Stomach smooth muscle (tissue), 2 donors: ENCODE measurements around the gene CHN2.

Experiments
- H3K27ac ChIP-seq: one replicate; pipeline ENCODE4 v1.7.0; 2013; ENCODE audit warnings: mild to moderate bottlenecking, low read length, inconsistent platforms
- H3K27me3 ChIP-seq, 2 donors: one replicate each; pipeline ENCODE4 v1.7.0; 2013; ENCODE audit warnings: low read length in 2 of 2; ENCODE audit not compliant: insufficient read depth in 2 of 2, control insufficient read depth in 1 of 2
- H3K36me3 ChIP-seq, 2 donors: one replicate each; pipeline ENCODE4 v1.7.0; 2013; ENCODE audit warnings: low read length in 2 of 2; ENCODE audit not compliant: control insufficient read depth in 2 of 2, insufficient read depth in 2 of 2
- H3K4me1 ChIP-seq: one replicate; pipeline ENCODE4 v1.7.0; 2013; ENCODE audit warnings: low read length; ENCODE audit not compliant: control insufficient read depth, insufficient read depth
- H3K4me3 ChIP-seq, 2 donors: one replicate each; pipeline ENCODE4 v1.7.0; 2013; ENCODE audit warnings: low read length in 2 of 2
- H3K9ac ChIP-seq, 2 donors: one replicate each; pipeline ENCODE4 v1.7.0; 2013; ENCODE audit warnings: low read length in 2 of 2, mild to moderate bottlenecking in 1 of 2
- H3K9me3 ChIP-seq, 2 donors: one replicate each; pipeline ENCODE4 v1.7.0; 2013; ENCODE audit warnings: low read length in 2 of 2; ENCODE audit not compliant: control insufficient read depth in 2 of 2
- donor health status: healthy.
- donor health status: Pancreatic carcinoma.

Gene CHN2

DNA sequence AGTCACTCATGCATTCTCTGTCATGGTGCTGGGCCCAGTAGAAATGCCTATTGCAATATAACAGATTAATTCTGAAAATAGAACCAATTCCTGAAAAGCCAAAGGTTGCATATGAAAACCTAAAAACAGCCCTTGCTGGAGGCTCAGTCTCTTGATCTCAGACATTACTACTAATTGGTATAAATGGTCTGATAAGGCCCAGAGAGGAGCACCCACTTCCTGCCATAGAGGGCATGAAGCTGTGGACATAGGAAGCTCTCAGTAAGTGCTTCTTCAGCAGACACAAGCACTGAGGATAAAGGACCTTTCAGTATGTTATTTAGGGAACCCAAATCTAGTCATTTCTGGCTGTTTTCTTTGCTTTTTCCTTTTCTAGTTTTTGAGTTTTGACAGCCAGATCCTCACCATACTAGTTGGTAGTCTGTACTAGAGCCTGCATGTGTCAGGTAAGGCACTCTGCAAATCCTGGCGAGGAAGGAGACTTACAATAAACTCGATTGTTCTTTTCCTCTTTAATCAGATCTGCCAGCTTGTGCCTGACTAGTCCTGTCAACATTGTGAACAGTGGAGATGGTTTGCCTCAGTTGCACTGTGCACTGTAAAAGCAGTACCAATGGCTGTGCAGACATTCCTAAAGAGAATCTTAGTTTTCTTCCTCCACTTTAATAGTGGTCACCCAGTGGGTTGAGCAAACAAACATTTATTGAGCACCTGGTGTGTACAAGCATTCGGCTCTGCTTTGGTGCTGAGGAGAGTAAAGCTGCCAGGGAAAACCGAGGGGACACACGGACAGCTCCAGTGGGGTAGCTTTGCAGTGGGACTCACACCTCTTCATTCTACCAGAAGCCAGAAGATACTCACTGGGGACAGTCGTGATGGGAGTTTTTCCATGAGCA lies 140.9 kb downstream of the CHN2 start:
- no peaks in the 10 kb centered on the region for H3K36me3 ChIP-seq
- no peaks in the 10 kb centered on the region for H3K9me3 ChIP-seq
- no peaks in the 10 kb centered on the region for H3K27me3 ChIP-seq
- no peak overlapping the region for H3K27ac ChIP-seq
- no peaks in the 10 kb centered on the region for H3K4me1 ChIP-seq
- H3K4me3 ChIP-seq = no peak overlapping the region
- H3K9ac ChIP-seq = no peak overlapping the region

DNA sequence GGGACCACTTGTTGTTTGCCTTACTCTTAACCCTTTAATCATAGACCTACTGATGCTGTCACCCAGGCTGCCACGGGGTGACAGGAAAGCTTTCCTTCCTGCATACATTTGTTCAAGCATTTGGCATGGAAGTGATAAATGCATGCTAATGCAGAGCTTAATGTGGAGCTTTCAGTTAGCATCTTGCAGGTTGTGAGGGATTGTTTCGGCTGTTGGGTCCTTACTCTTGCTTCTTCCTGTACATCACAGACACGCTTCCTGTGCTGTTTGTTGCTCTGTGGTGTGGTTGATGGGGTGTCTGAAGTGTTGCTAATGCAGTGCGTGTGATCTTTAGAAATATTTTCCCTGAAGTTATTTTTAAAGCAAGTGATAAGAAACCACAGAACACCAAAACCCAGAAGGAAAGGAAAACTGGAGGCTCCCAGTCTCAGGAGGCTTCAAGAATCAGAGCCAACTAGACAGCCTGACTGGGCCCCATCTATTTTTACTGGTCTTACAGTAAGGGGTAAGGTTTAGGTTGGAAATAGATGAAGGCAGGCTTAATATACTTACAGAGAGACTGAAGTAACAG lies 143.1 kb downstream of the CHN2 start:
- no peak overlapping the region for H3K9ac ChIP-seq
- no peaks in the 10 kb centered on the region for H3K27me3 ChIP-seq
- H3K4me1 ChIP-seq = peaks cover 2% of the 10 kb centered on the region
- no peaks in the 10 kb centered on the region for H3K36me3 ChIP-seq
- H3K9me3 ChIP-seq = no peaks in the 10 kb centered on the region
- H3K4me3 ChIP-seq = no peak overlapping the region
- no peak overlapping the region for H3K27ac ChIP-seq

DNA sequence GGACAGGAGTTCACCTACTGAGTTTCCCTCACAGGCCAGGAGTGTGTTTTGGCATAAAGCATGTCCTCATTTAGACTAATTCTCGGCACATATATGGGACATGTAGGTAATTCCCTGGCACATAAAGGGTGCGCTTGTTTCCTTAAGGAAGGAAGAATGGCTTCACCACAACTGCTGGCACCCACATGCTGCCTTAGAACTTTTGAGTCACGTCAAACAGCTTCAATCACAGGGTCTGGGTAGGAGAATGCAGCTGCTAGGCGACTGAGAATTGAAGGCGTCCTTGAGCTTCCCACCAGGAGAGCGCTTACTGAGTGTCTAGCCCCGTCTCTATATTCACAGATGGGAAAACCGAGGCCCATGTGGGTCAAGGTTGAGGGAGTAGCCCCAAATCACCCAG lies 146.1 kb downstream of the CHN2 start:
- Histone ChIP-seq H3K27ac (no peak overlapping the region), H3K4me1 (peaks cover 2% of the 10 kb centered on the region), H3K9me3 (no peaks in the 10 kb centered on the region), H3K36me3 (no peaks in the 10 kb centered on the region), H3K4me3 (no peak overlapping the region), H3K27me3 (no peaks in the 10 kb centered on the region), H3K9ac (no peak overlapping the region)

DNA sequence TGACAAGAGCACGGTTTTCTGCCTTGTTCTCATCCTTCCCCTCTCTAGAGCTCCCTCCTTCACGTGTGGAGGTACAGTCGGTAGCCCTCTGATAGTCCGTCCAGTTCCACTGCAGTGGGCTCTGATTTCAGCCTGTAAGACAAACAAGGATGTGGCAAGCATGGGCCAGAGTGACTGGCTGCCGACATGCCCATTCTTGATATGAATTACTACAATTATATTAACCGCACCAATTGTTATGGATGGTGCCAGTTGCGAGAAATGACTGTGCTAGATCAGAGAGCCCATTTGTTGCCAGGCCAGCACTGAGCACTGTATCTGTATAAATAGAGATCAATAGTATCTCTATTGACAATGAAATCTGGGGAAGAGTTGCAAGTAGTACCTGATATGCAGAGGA lies 146.6 kb downstream of the CHN2 start:
- no peak overlapping the region for H3K9ac ChIP-seq
- H3K9me3 ChIP-seq = no peaks in the 10 kb centered on the region
- H3K27me3 ChIP-seq = no peaks in the 10 kb centered on the region
- no peak overlapping the region for H3K4me3 ChIP-seq
- no peaks in the 10 kb centered on the region for H3K36me3 ChIP-seq
- H3K4me1 ChIP-seq = peaks cover 2% of the 10 kb centered on the region
- no peak overlapping the region for H3K27ac ChIP-seq

DNA sequence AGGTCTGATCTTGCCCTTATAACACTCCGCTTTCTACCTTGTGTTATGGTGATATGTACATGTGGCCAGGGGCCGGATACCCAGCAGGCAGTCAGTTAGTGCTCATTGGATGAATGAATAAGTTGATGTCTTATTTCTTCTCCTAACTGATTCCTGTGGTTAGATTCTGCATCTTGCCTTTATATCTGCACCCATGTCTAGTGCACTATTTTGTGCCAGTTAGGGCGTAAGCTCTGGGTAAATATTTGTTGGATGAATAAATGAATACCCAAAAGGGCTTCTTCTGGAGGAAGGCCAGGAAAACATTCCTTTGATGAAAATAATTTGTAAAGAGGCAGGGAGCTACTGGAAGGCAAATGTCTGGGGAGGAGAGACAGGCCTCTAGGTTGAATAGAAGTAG lies 148.2 kb downstream of the CHN2 start:
- Histone ChIP-seq H3K4me1 (peaks cover 2% of the 10 kb centered on the region), H3K27me3 (no peaks in the 10 kb centered on the region), H3K27ac (no peak overlapping the region), H3K9ac (no peak overlapping the region), H3K36me3 (no peaks in the 10 kb centered on the region), H3K9me3 (no peaks in the 10 kb centered on the region), H3K4me3 (no peak overlapping the region)

DNA sequence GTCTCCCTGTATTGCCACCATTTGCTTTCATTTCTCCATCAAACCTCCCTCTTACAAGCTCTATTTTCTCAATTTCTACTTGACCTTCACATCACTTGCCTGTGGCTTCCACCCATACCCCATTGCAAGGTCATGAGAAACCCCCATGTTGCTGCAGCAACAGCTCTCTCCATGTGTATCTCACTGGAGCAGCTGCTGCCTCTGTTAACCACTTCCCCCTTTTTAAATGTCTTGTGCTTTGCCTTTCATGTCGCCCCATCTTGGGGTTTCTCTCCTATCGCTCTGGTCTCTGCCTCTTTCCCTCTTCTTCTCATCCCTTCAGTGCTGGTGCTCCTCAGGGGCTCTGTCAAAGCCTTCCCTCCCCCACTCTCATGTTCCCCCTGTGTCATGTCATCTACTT lies 148.8 kb downstream of the CHN2 start:
- H3K27ac ChIP-seq = no peak overlapping the region
- no peaks in the 10 kb centered on the region for H3K9me3 ChIP-seq
- H3K36me3 ChIP-seq = no peaks in the 10 kb centered on the region
- H3K4me3 ChIP-seq = no peak overlapping the region
- no peaks in the 10 kb centered on the region for H3K27me3 ChIP-seq
- H3K9ac ChIP-seq = no peak overlapping the region
- peaks cover 2% of the 10 kb centered on the region for H3K4me1 ChIP-seq

DNA sequence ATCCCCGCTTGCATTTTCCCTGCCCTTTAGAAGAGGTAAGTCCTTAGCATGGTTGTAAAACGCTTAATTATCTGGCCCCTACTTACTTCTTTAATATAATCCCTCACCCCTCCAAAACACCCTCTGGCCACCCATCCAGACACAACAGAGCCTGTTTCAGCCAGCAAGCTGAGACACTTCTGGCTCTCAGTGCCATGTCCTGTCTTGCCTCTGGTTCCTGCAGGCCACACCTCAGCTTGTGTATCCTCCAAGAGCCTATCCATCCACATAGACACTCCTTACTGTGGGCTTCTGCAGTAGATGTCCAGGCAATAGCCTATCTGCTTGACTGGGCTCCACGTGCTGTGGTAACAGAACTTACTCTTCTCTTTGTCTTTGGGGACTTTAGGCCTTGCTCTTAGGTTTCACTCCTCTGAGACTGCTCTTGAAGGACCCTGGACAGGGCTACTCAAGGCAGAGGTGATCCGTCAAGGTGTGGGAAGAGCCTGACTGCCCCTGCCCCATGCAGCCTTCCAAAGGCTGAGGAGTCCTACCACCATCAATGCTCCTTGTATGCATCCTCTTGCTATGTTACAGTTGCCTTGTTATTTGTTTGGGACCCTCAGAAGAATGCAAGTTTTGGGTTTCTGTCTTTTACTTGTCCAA lies 149.9 kb downstream of the CHN2 start:
- Histone ChIP-seq H3K36me3 (no peaks in the 10 kb centered on the region), H3K9ac (no peak overlapping the region), H3K27me3 (no peaks in the 10 kb centered on the region), H3K27ac (no peak overlapping the region), H3K4me3 (no peak overlapping the region), H3K4me1 (peaks cover 2% of the 10 kb centered on the region), H3K9me3 (no peaks in the 10 kb centered on the region)

DNA sequence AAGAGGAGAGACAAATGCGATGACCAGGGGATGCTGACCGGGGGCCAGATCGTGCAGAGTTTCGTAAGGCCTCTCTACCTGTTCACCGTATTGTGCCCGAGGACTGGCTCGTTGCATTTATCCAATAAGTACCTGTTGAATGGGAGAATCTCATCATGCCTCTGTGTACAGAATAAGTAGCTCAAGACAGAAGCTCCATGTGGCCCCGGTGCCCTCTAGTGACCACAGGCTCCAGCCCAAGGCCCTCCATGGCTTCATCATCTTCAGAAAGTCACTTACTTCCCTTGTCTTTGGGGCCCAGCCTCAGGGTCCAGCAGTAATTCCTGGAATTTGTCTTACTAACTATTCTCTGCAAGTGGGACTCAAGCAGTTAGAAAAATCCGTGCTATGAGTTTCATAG lies 151.0 kb downstream of the CHN2 start:
- no peak overlapping the region for H3K27ac ChIP-seq
- no peak overlapping the region for H3K9ac ChIP-seq
- no peak overlapping the region for H3K4me3 ChIP-seq
- H3K27me3 ChIP-seq = no peaks in the 10 kb centered on the region
- H3K36me3 ChIP-seq = no peaks in the 10 kb centered on the region
- no peaks in the 10 kb centered on the region for H3K9me3 ChIP-seq
- H3K4me1 ChIP-seq = peaks cover 1% of the 10 kb centered on the region

DNA sequence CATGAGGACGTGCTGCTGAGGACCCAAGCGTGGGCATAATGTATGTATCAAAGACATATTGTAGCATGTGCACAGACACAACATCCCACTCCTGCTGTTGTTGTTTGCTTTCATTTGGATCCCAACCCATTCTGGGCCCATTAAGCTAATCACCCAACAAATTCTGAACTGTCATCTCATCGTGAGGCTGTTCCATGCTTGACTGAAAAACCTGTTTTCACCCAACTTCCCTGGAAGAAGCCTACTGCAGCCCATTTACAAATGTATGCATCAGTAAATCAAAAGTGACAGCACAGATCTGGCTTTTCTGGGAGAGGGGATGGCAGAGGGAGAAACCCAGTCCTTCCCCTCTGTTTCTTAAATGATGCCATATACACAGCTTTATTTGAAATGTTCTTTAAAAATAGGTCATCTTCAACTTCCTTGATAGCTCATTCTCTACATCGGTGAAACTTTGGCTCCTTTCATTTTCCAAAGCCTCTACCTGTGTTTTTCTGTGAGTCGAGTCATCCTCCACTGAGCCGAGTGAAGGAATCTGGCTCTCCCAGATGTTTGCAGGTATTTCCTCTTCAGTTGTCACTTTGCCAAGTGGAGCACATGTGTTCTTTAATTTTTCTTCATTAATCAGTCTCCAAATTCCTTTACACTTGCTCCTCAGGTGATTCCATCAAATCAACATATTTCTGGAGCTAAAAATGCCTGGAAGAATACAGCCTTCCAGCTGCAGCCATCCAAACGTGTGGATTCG lies 151.8 kb downstream of the CHN2 start:
- Histone ChIP-seq H3K9me3 (no peaks in the 10 kb centered on the region), H3K27ac (no peak overlapping the region), H3K4me3 (no peak overlapping the region), H3K27me3 (no peaks in the 10 kb centered on the region), H3K9ac (no peak overlapping the region), H3K4me1 (no peaks in the 10 kb centered on the region), H3K36me3 (no peaks in the 10 kb centered on the region)

DNA sequence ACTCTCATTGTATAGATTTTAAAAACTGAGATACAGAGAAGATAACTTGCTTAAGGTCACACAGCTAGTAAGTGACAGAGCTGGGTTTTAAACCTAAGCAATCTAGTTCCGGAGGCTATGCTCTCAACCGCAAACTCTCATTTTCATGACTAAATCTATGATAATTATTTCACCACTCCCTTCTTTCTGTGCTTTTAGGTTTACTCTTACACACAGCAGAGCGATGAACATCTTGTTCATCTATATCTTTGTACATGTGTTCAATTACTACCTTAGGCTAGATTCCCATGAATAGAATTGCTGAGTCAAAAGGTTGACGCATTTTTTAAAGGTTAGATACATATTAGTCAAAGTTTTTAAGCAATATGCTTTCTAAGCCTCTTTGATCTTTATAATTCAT lies 154.8 kb downstream of the CHN2 start:
- H3K9ac ChIP-seq = no peak overlapping the region
- H3K9me3 ChIP-seq = no peaks in the 10 kb centered on the region
- H3K4me3 ChIP-seq = no peak overlapping the region
- H3K27me3 ChIP-seq = no peaks in the 10 kb centered on the region
- no peaks in the 10 kb centered on the region for H3K4me1 ChIP-seq
- no peaks in the 10 kb centered on the region for H3K36me3 ChIP-seq
- H3K27ac ChIP-seq = no peak overlapping the region
